ENCODE measurements around the gene NRXN3. TPM values are rescaled to one million over a fixed set of nuclear protein-coding genes. Genes with fewer than 3 reads are reported as not detected.

Gene NRXN3
- total RNA-seq, 4 donors from 2014 or later, result 4.1 to 11.9 (median 5.8) TPM

GRCh38 chr14:79082883-79083282 lies 912.7 kb downstream of the NRXN3 start:
- no peaks in the 10 kb centered on the region for H3K4me1 ChIP-seq
- intact Hi-C loops (cut with DNase I; ENCODE audit: low total_unique reads), result no loop called here
- 75 to 89% methylated on average over 2 of the region's 2 CpGs for WGBS, 2 donors (ENCODE audit: low coverage in 1 of 2)
- H3K27ac ChIP-seq, result no peak overlapping the region
- no peak for DNase-seq
- H3K27me3 ChIP-seq, result no peaks in the 10 kb centered on the region
- TF ChIP-seq CTCF (IDR thresholded peaks at IDR 0.05), result no peak
- TF ChIP-seq POLR2A (IDR thresholded peaks at IDR 0.05), result no peak
- TF ChIP-seq EP300 (IDR thresholded peaks at IDR 0.05; ENCODE audit: low read depth), result no peak
- no peak for TF ChIP-seq POLR2AphosphoS5 (IDR thresholded peaks at IDR 0.05)
- no peaks in the 10 kb centered on the region for H3K9me3 ChIP-seq
- no peak overlapping the region for H3K4me3 ChIP-seq
- in situ Hi-C loops (cut with MboI; ENCODE audit: low pct_ligation_motif_present in 1 of 4, low pct_unique_long_range_greater_than_20kb in 1 of 4, low sequenced_read_pairs in 3 of 4), result no loop called here
- H3K36me3 ChIP-seq, result no peaks in the 10 kb centered on the region

- Histone ChIP-seq H3K9me3 (no peaks in the 10 kb centered on the region), H3K36me3 (no peaks in the 10 kb centered on the region), H3K27me3 (no peaks in the 10 kb centered on the region), H3K27ac (no peak overlapping the region), H3K4me3 (no peak overlapping the region), H3K4me1 (no peaks in the 10 kb centered on the region)
- intact Hi-C loops (cut with DNase I; ENCODE audit: low total_unique reads), result no loop called here
- DNase-seq, result no peak
- TF ChIP-seq POLR2A (IDR thresholded peaks at IDR 0.05) (no peak), CTCF (IDR thresholded peaks at IDR 0.05) (no peak), EP300 (IDR thresholded peaks at IDR 0.05; ENCODE audit: low read depth) (no peak), POLR2AphosphoS5 (IDR thresholded peaks at IDR 0.05) (no peak)
- in situ Hi-C loops (cut with MboI; ENCODE audit: low pct_ligation_motif_present in 1 of 4, low pct_unique_long_range_greater_than_20kb in 1 of 4, low sequenced_read_pairs in 3 of 4), result no loop called here
- WGBS, 2 donors (ENCODE audit: low coverage in 1 of 2), result 57 to 61% methylated on average over 4 of the region's 4 CpGs
Observed at GRCh38 chr14:79083356-79083755, 913.2 kb downstream of the NRXN3 start.

GRCh38 chr14:79084861-79085260 lies 914.7 kb downstream of the NRXN3 start:
- WGBS, 2 donors (ENCODE audit: low coverage in 1 of 2), result 52 to 64% methylated on average over 4 of the region's 4 CpGs
- no peak for TF ChIP-seq EP300 (IDR thresholded peaks at IDR 0.05; ENCODE audit: low read depth)
- no peak for TF ChIP-seq CTCF (IDR thresholded peaks at IDR 0.05)
- TF ChIP-seq POLR2A (IDR thresholded peaks at IDR 0.05), result no peak
- TF ChIP-seq POLR2AphosphoS5 (IDR thresholded peaks at IDR 0.05), result no peak
- H3K9me3 ChIP-seq, result no peaks in the 10 kb centered on the region

GRCh38 chr14:79089576-79089975 lies 919.4 kb downstream of the NRXN3 start:
- H3K27ac ChIP-seq, result peak overlapping the region in 1 of 4 donors; percentile 16
- H3K4me3 ChIP-seq, result no peak overlapping the region
- intact Hi-C loops (cut with DNase I; ENCODE audit: low total_unique reads) (no loop called here), in situ Hi-C loops (cut with MboI; ENCODE audit: low pct_ligation_motif_present in 1 of 4, low pct_unique_long_range_greater_than_20kb in 1 of 4, low sequenced_read_pairs in 3 of 4) (no loop called here)
- no peaks in the 10 kb centered on the region for H3K27me3 ChIP-seq
- WGBS, 2 donors (ENCODE audit: low coverage in 1 of 2), result 71 to 74% methylated on average over 3 of the region's 3 CpGs
- TF ChIP-seq CTCF (IDR thresholded peaks at IDR 0.05) (no peak), EP300 (IDR thresholded peaks at IDR 0.05; ENCODE audit: low read depth) (no peak), POLR2AphosphoS5 (IDR thresholded peaks at IDR 0.05) (no peak), POLR2A (IDR thresholded peaks at IDR 0.05) (no peak)
- no peaks in the 10 kb centered on the region for H3K9me3 ChIP-seq
- peaks cover 0 to 5% (median 0%) of the 10 kb centered on the region in 4 donors for H3K4me1 ChIP-seq
- no peak for DNase-seq
- H3K36me3 ChIP-seq, result no peaks in the 10 kb centered on the region

More at GRCh38 chr14:79084861-79085260, 914.7 kb downstream of the NRXN3 start:
- DNase-seq, result no peak
- in situ Hi-C loops (cut with MboI; ENCODE audit: low pct_ligation_motif_present in 1 of 4, low pct_unique_long_range_greater_than_20kb in 1 of 4, low sequenced_read_pairs in 3 of 4), result no loop called here
- H3K4me3 ChIP-seq, result no peak overlapping the region
- peaks cover 0 to 2% (median 0%) of the 10 kb centered on the region in 4 donors for H3K4me1 ChIP-seq
- intact Hi-C loops (cut with DNase I; ENCODE audit: low total_unique reads), result no loop called here
- H3K27me3 ChIP-seq, result no peaks in the 10 kb centered on the region
- no peak overlapping the region for H3K27ac ChIP-seq
- no peaks in the 10 kb centered on the region for H3K36me3 ChIP-seq
